ENCODE results near the gene TUT7. TPM values are rescaled to one million over a fixed set of nuclear protein-coding genes. Genes with fewer than 3 reads are reported as not detected.

Gene TUT7
- polyA plus RNA-seq, 1 donor from 2014 or later: 21.0 TPM

DNA sequence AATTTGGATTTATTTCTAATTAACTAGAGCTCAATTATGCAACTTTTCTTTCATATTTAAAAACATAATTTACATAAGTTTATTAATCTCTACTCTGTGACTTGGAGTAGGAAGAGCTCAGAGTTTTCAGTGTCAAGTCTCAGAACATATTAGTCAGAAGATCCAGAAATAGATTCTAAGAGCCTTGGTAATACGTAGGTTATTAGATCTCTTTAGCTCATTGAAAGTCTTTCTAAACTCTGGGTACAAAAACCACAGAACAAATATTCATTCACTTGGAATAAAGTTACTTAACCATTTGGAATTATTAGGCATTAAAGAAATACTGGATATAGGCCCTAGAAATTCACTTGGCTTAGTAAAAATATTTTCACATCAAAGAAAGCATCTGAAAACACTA is 45.5 kb downstream of the TUT7 start:
- Histone ChIP-seq H4K20me1 (ENCODE audit: insufficient read depth) (no peaks in the 10 kb centered on the region), H3K9ac (ENCODE audit: low read length) (no peak overlapping the region), H3K9me2 (ENCODE audit: insufficient read depth, low read length) (no peaks in the 10 kb centered on the region), H3K79me2 (replicated peaks; ENCODE audit: insufficient read depth, low read length) (no peaks in the 10 kb centered on the region), H2AFZ (ENCODE audit: low read depth, low read length) (no peak overlapping the region), H3K9me3 (ENCODE audit: low read length) (no peaks in the 10 kb centered on the region), H3K4me3 (ENCODE audit: low read length) (no peak overlapping the region), H3K27ac (ENCODE audit: low read length) (no peak overlapping the region), H3F3A (ENCODE audit: insufficient read depth, low read length, poor library complexity, severe bottlenecking) (no peaks in the 10 kb centered on the region), H3K36me3 (ENCODE audit: insufficient read depth, low read length) (peaks cover 15% of the 10 kb centered on the region), H3K27me3 (ENCODE audit: insufficient read depth, low read depth, low read length) (no peaks in the 10 kb centered on the region), H3K4me2 (ENCODE audit: low read length) (no peak overlapping the region)
- TF ChIP-seq SMC3 (conservative IDR thresholded peaks at IDR 0.05; ENCODE audit: poor library complexity): no peak
- TF ChIP-seq RAD21 (conservative IDR thresholded peaks at IDR 0.05): no peak
- TF ChIP-seq MXI1 (conservative IDR thresholded peaks at IDR 0.05; ENCODE audit: poor library complexity, severe bottlenecking): no peak
- no peak for TF ChIP-seq CTCF (IDR thresholded peaks at IDR 0.05; ENCODE audit: poor library complexity, severe bottlenecking)
- TF ChIP-seq REST (IDR thresholded peaks at IDR 0.05; ENCODE audit: borderline replicate concordance): no peak
- no peak for TF ChIP-seq TAF1 (IDR thresholded peaks at IDR 0.05; ENCODE audit: low read depth)
- no peak for TF ChIP-seq EZH2 (IDR thresholded peaks at IDR 0.05; ENCODE audit: borderline replicate concordance, insufficient read depth, low read length, poor library complexity, severe bottlenecking)

- no peaks in the 10 kb centered on the region for H3K9me3 ChIP-seq (ENCODE audit: low read length)
- no peaks in the 10 kb centered on the region for H3K79me2 ChIP-seq (replicated peaks; ENCODE audit: insufficient read depth, low read length)
- H3K27ac ChIP-seq (ENCODE audit: low read length): no peak overlapping the region
- H3K27me3 ChIP-seq (ENCODE audit: insufficient read depth, low read depth, low read length): no peaks in the 10 kb centered on the region
- H3K9me2 ChIP-seq (ENCODE audit: insufficient read depth, low read length): no peaks in the 10 kb centered on the region
- H3K4me3 ChIP-seq (ENCODE audit: low read length): no peak overlapping the region
- H4K20me1 ChIP-seq (ENCODE audit: insufficient read depth): no peaks in the 10 kb centered on the region
- no peak overlapping the region for H3K4me2 ChIP-seq (ENCODE audit: low read length)
- H3K36me3 ChIP-seq (ENCODE audit: insufficient read depth, low read length): peaks cover 10% of the 10 kb centered on the region
- no peak overlapping the region for H2AFZ ChIP-seq (ENCODE audit: low read depth, low read length)
- TF ChIP-seq MXI1 (conservative IDR thresholded peaks at IDR 0.05; ENCODE audit: poor library complexity, severe bottlenecking) (no peak), EP300 (conservative IDR thresholded peaks at IDR 0.05; ENCODE audit: poor library complexity, severe bottlenecking) (no peak), POLR2AphosphoS5 (IDR thresholded peaks at IDR 0.05) (no peak), REST (IDR thresholded peaks at IDR 0.05; ENCODE audit: borderline replicate concordance) (no peak), CTCF (IDR thresholded peaks at IDR 0.05; ENCODE audit: poor library complexity, severe bottlenecking) (no peak)
- H3K9ac ChIP-seq (ENCODE audit: low read length): no peak overlapping the region
- H3F3A ChIP-seq (ENCODE audit: insufficient read depth, low read length, poor library complexity, severe bottlenecking): no peaks in the 10 kb centered on the region
These were observed 49.9 kb downstream of the TUT7 start for GRCh38 chr9:86304236-86304730.
